ENCODE data around the gene KCNJ12. TPM values are rescaled to one million over a fixed set of nuclear protein-coding genes. Genes with fewer than 3 reads are reported as not detected.
"Not testable (repeated sequence)": the region's sequence is repeated elsewhere in the genome, so short reads cannot be mapped to it uniquely, and the experiment has no call there.

Gene KCNJ12
- total and polyA plus RNA-seq, 4 donors, result 2.6 to 7.0 (median 3.4) TPM

DNA sequence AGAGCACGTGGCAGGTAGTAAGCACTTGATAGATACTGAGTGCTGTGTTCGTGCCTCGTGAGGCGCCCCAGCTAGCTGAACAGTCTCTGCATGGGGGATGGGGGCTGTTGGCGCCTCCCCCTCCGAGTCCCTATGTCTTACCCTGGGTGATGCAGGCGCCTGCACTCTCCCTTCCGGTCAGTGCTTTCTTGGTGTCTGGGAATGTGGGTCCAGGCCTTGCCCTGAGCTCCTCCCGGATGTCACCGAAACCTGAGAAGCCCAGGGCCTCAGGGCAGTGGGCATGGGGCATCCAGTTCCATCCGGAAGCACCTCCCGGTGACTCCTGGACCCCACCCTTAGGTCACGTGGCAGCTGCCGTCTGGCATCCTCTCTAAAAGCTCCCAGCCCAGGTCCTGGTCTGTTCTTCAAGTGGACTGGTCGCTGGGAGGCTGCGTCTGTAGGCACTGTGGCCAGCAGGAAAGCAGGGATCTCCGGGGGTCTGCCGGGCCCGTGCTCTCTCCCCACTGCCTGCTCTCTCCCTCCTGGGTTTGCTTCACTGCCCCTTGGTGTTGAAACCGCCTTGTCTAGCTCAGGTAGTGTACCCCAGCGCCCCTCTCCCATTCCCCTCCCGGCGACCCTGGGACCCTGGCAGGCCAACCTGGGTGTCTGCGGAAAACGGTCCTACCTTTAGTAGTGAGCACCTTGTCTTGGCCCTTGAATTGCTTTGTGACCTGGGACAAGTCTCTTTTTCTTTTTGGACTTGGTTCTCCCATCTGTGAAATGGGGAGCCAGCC, 34.9 kb downstream of the KCNJ12 start:
- H3K4me3 ChIP-seq (ENCODE audit: low read depth, low read length); H3K27me3 ChIP-seq (ENCODE audit: control insufficient read depth, insufficient read depth, low read length); H3K36me3 ChIP-seq (ENCODE audit: control insufficient read depth, insufficient read depth, low read length); H3K4me1 ChIP-seq (ENCODE audit: control insufficient read depth, insufficient read depth, low read length); H3K27ac ChIP-seq (ENCODE audit: low read depth, low read length); H3K9me3 ChIP-seq (ENCODE audit: control insufficient read depth, insufficient read depth, low read length); DNase-seq (ENCODE audit: low read depth in 4 of 6, low spot score in 6 of 6): not testable (repeated sequence)
- WGBS (ENCODE audit: insufficient coverage), result 78% methylated on average over 11 of the region's 25 CpGs

DNA sequence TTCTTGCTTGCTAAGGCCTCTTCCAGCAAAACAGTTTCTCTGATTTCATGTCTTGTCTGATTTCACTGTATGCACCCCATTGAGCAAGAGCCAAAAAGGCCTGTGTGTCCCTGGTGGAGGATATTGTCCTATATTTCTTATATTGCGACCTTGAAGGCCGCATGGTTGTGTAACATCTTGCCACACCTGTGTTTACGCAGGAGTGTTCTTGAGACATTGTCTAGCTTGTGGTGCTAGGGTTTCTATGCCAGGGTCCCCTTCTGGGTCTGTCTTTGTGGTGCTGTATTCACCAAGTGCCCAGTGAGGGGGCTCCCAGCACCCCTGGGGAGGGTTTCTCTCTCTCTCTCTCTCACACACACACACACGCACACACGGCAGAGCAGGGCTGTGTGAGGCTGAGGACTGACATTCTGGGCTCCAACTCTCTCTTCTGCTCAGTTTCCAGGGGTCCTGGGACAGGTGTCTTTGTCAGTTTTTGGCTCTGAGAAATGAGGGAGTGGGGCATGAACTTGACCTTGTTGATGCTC, 35.6 kb downstream of the KCNJ12 start:
- not testable (repeated sequence) for H3K27ac ChIP-seq (ENCODE audit: low read depth, low read length); H3K9me3 ChIP-seq (ENCODE audit: control insufficient read depth, insufficient read depth, low read length)
- WGBS (ENCODE audit: insufficient coverage), result no CpG with 5 or more reads among the region's 5 CpGs

DNA sequence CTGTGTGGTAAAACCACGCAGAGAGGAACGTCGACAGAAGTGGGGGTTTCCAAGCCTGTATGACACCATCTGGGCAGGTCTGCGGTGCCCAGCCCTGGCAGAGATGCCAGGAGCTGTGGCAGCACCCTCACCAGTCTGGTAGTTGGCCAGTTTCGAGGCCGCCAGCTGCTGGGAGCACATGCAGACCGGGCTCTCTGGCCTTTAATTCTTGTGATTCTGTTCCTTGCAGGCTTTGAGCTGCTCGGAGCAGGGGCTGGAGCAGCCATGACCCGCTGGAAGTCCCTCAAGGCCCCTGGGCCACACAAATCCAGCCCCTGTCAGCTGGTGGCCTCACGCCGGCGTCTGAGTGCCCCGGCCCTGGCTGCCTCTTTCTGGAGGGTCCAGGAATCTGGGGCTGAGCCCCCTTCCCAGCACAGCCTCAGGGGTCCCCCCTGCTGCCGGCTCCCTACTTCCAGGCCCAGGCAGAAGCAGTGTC, 36.1 kb downstream of the KCNJ12 start:
- 65% methylated on average over 12 of the region's 14 CpGs for WGBS (ENCODE audit: insufficient coverage)
- H3K9me3 ChIP-seq (ENCODE audit: control insufficient read depth, insufficient read depth, low read length); DNase-seq (ENCODE audit: low read depth in 4 of 6, low spot score in 6 of 6); H3K27ac ChIP-seq (ENCODE audit: low read depth, low read length); H3K4me3 ChIP-seq (ENCODE audit: low read depth, low read length); H3K36me3 ChIP-seq (ENCODE audit: control insufficient read depth, insufficient read depth, low read length); H3K27me3 ChIP-seq (ENCODE audit: control insufficient read depth, insufficient read depth, low read length); H3K4me1 ChIP-seq (ENCODE audit: control insufficient read depth, insufficient read depth, low read length): not testable (repeated sequence)

More for the DNA sequence above, 35.6 kb downstream of the KCNJ12 start:
- H3K4me1 ChIP-seq (ENCODE audit: control insufficient read depth, insufficient read depth, low read length); DNase-seq (ENCODE audit: low read depth in 4 of 6, low spot score in 6 of 6); H3K4me3 ChIP-seq (ENCODE audit: low read depth, low read length); H3K36me3 ChIP-seq (ENCODE audit: control insufficient read depth, insufficient read depth, low read length); H3K27me3 ChIP-seq (ENCODE audit: control insufficient read depth, insufficient read depth, low read length): not testable (repeated sequence)

DNA sequence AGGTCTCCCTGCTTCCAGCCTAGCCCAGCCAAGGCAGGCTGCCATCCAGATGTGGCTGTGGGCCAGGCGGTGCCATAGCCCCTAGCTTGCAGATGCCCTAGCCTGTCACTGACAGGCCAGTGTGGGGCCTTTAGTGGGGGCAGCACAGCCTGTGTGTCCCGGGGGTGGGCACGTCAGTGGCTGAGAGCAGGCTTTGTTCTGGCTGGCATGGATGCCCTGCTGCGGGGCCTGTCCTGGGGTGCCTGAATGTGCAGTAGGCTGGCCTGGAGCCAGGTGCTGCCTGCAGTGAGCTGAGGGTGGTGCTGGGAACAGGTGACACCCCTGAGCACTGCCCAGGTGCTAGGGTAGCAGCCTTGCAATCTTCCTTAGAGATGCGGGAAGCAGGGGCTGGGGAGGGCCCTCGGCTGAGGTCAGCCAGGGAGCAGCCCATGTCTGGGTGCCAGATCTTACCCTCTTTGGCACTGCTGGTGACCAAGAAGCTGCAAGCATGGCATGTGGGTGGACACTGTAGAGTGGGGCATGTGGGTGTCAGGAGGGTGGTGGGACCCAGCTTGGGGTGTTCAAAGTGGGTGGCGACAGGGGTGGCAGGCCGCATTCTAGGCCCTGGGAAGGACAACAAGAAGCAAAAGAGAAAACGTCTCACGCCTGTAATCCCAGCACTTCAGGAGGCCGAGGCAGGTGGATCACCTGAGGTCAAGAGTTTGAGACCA, 37.6 kb downstream of the KCNJ12 start:
- H3K4me1 ChIP-seq (ENCODE audit: control insufficient read depth, insufficient read depth, low read length); H3K4me3 ChIP-seq (ENCODE audit: low read depth, low read length); H3K27ac ChIP-seq (ENCODE audit: low read depth, low read length); DNase-seq (ENCODE audit: low read depth in 4 of 6, low spot score in 6 of 6); H3K27me3 ChIP-seq (ENCODE audit: control insufficient read depth, insufficient read depth, low read length); H3K36me3 ChIP-seq (ENCODE audit: control insufficient read depth, insufficient read depth, low read length); H3K9me3 ChIP-seq (ENCODE audit: control insufficient read depth, insufficient read depth, low read length): not testable (repeated sequence)
- 14% methylated on average over 1 of the region's 11 CpGs for WGBS (ENCODE audit: insufficient coverage)

DNA sequence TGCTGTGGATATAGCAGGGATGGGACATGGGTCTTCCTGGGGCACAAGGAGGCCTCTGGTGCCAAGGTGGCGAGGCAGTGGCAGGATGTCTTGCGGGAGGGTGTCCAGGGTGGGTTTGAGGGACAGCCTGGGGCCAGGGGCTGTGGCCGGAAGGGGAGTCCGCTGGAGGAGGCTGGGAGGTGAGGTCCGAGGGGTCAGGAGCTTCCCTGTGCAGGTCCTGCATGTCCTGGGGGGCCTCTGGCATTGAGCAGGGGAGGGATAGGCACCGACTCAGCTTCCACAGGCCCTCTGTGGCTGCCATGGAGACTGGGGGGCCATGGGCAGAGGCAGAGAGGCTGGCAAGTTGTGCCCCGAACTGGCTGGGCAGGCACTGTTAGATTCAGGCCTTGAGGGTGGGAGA, 38.5 kb downstream of the KCNJ12 start:
- not testable (repeated sequence) for H3K4me3 ChIP-seq (ENCODE audit: low read depth, low read length); H3K27me3 ChIP-seq (ENCODE audit: control insufficient read depth, insufficient read depth, low read length); H3K9me3 ChIP-seq (ENCODE audit: control insufficient read depth, insufficient read depth, low read length); H3K4me1 ChIP-seq (ENCODE audit: control insufficient read depth, insufficient read depth, low read length); H3K36me3 ChIP-seq (ENCODE audit: control insufficient read depth, insufficient read depth, low read length); H3K27ac ChIP-seq (ENCODE audit: low read depth, low read length); DNase-seq (ENCODE audit: low read depth in 4 of 6, low spot score in 6 of 6)
- WGBS (ENCODE audit: insufficient coverage), result 62% methylated on average over 5 of the region's 7 CpGs

DNA sequence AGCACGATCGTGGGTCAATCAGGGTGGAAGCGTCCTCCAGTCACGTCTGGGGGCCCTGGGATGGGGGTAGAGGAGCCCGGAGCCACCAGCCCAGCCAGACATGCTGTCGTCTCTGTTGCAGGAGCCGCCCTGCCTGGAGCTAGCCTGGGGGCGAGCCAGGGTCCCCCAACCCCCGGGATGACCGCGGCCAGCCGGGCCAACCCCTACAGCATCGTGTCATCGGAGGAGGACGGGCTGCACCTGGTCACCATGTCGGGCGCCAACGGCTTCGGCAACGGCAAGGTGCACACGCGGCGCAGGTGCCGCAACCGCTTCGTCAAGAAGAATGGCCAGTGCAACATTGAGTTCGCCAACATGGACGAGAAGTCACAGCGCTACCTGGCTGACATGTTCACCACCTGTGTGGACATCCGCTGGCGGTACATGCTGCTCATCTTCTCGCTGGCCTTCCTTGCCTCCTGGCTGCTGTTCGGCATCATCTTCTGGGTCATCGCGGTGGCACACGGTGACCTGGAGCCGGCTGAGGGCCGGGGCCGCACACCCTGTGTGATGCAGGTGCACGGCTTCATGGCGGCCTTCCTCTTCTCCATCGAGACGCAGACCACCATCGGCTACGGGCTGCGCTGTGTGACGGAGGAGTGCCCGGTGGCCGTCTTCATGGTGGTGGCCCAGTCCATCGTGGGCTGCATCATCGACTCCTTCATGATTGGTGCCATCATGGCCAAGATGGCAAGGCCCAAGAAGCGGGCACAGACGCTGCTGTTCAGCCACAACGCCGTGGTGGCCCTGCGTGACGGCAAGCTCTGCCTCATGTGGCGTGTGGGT, 39.2 kb downstream of the KCNJ12 start:
- WGBS (ENCODE audit: insufficient coverage), result 90% methylated on average over 41 of the region's 58 CpGs
- H3K4me1 ChIP-seq (ENCODE audit: control insufficient read depth, insufficient read depth, low read length); H3K36me3 ChIP-seq (ENCODE audit: control insufficient read depth, insufficient read depth, low read length); H3K27me3 ChIP-seq (ENCODE audit: control insufficient read depth, insufficient read depth, low read length); DNase-seq (ENCODE audit: low read depth in 4 of 6, low spot score in 6 of 6); H3K27ac ChIP-seq (ENCODE audit: low read depth, low read length); H3K9me3 ChIP-seq (ENCODE audit: control insufficient read depth, insufficient read depth, low read length); H3K4me3 ChIP-seq (ENCODE audit: low read depth, low read length): not testable (repeated sequence)

DNA sequence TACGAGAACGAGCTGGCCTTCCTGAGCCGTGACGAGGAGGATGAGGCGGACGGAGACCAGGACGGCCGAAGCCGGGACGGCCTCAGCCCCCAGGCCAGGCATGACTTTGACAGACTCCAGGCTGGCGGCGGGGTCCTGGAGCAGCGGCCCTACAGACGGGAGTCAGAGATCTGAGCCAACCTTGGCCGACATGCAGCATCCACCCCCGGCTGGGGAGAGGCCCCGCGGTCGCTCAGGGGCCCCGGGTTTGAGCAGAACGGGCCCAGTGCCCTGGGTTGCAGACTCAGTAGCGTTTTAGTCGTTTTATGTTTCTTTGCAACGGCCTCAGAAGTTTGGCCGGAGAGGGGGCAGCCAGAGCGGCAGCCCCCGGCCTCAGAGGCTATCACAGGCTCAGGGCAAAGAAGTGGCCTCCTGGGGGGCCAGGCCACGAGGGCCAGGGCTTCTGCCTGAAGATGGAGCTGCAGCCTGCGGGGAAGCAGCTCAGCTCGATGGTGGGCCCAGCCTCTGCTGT, 40.4 kb downstream of the KCNJ12 start:
- not testable (repeated sequence) for H3K27me3 ChIP-seq (ENCODE audit: control insufficient read depth, insufficient read depth, low read length); H3K4me1 ChIP-seq (ENCODE audit: control insufficient read depth, insufficient read depth, low read length); H3K9me3 ChIP-seq (ENCODE audit: control insufficient read depth, insufficient read depth, low read length); H3K36me3 ChIP-seq (ENCODE audit: control insufficient read depth, insufficient read depth, low read length); H3K27ac ChIP-seq (ENCODE audit: low read depth, low read length); DNase-seq (ENCODE audit: low read depth in 4 of 6, low spot score in 6 of 6); H3K4me3 ChIP-seq (ENCODE audit: low read depth, low read length)
- 78% methylated on average over 29 of the region's 30 CpGs for WGBS (ENCODE audit: insufficient coverage)

DNA sequence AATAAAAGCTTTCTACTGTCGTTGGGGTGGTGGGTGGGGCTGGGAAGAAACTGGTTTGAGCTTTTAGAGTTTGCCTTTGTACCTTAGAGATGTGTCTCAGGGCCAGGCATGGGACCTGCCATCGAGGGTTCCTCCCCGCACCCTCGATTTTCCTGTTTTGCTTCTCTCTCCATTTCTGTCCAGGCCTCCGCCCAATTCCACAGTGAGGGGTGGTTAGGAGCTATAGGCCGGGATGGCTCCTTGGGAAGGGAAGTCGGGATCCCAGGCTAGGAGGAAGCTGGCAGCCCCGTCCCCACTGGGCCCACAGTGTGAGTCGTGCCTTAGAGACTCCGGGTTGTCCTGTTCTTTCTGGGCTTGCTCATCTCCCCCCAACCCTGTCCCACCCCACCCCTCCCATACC, 41.2 kb downstream of the KCNJ12 start:
- H3K27ac ChIP-seq (ENCODE audit: low read depth, low read length); DNase-seq (ENCODE audit: low read depth in 4 of 6, low spot score in 6 of 6); H3K4me3 ChIP-seq (ENCODE audit: low read depth, low read length); H3K36me3 ChIP-seq (ENCODE audit: control insufficient read depth, insufficient read depth, low read length); H3K27me3 ChIP-seq (ENCODE audit: control insufficient read depth, insufficient read depth, low read length); H3K9me3 ChIP-seq (ENCODE audit: control insufficient read depth, insufficient read depth, low read length): not testable (repeated sequence)
- H3K4me1 ChIP-seq (ENCODE audit: control insufficient read depth, insufficient read depth, low read length), result peaks cover 14% of the 10 kb centered on the region
- 92% methylated on average over 7 of the region's 10 CpGs for WGBS (ENCODE audit: insufficient coverage)

DNA sequence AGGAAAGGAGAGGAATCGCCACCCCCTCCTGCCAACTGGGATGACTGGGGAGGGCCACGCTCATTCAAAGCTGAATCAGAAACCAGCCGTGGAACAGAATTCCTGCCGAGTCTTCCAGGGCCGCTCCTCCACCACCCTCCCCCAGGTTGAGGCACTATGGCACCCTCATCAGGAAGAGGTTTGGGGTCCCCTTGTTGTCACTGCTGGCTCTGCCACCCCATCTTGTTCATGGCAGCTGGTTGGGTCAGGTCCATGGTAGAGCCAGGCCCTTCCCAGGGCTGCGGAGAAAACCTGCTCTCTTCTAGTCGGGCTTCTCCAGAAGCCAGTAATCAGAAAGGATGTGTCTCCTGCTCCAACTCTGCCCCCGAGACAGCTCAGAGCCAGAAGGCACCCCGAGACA, 41.8 kb downstream of the KCNJ12 start:
- no peak for DNase-seq (ENCODE audit: low read depth in 4 of 6, low spot score in 6 of 6)
- Histone ChIP-seq H3K27me3 (ENCODE audit: control insufficient read depth, insufficient read depth, low read length) (no peaks in the 10 kb centered on the region), H3K4me3 (ENCODE audit: low read depth, low read length) (no peak overlapping the region), H3K4me1 (ENCODE audit: control insufficient read depth, insufficient read depth, low read length) (peaks cover 17% of the 10 kb centered on the region), H3K36me3 (ENCODE audit: control insufficient read depth, insufficient read depth, low read length) (peaks cover 8% of the 10 kb centered on the region), H3K27ac (ENCODE audit: low read depth, low read length) (no peak overlapping the region), H3K9me3 (ENCODE audit: control insufficient read depth, insufficient read depth, low read length) (no peaks in the 10 kb centered on the region)
- WGBS (ENCODE audit: insufficient coverage), result 94% methylated on average over 9 of the region's 9 CpGs
